K562 (cell line): Measurements from ENCODE around the gene DNAJC1.

Experiments used
- ATF7 ChIP-seq: fragments of 450-650 bp; IDR thresholded peaks from 2 replicates; pipeline ENCODE4 v1.7.1; 2014; ENCODE audit warnings: mild to moderate bottlenecking, moderate library complexity
- CBX1 ChIP-seq: sonication (generic); IDR thresholded peaks from 2 replicates; pipeline ENCODE4 v1.6.1; 2016; ENCODE audit warnings: antibody characterized with exemption, low read depth, mild to moderate bottlenecking
- CTCF ChIP-seq, 3 experiments: IDR thresholded peaks in 2 of 3; conservative IDR thresholded peaks in 1 of 3; 2 replicates each; pipeline ENCODE4 v1.5.1; 2011 to 2012; ENCODE audit warnings: low read length in 3 of 3, mild to moderate bottlenecking in 3 of 3, control low read depth in 2 of 3, improper control_type of control experiment in 1 of 3, inconsistent platforms in 1 of 3, low read depth in 1 of 3, mixed read lengths in 1 of 3, moderate library complexity in 1 of 3; ENCODE audit not compliant: insufficient read depth in 2 of 3
- HNRNPK ChIP-seq: fragments of 200-400 bp; formaldehyde crosslinking; IDR thresholded peaks from one replicate; pipeline ENCODE4 v1.6.1; 2018; ENCODE audit warnings: mild to moderate bottlenecking, low read depth, low read length; ENCODE audit not compliant: poor library complexity, severe bottlenecking
- ILK ChIP-seq: fragments of 450-650 bp; IDR thresholded peaks from 2 replicates; pipeline ENCODE4 v1.6.1; 2016; ENCODE audit warnings: missing genetic modification characterization, low read depth, mild to moderate bottlenecking, missing compliant biosample characterization, moderate library complexity, borderline replicate concordance
- JUN ChIP-seq, 2 experiments: sonication (generic) in 1 of 2; formaldehyde crosslinking in 1 of 2; IDR thresholded peaks; 2 replicates each; pipeline versions ENCODE4 v1.6.1 to v1.8.0; 2012 to 2022; ENCODE audit warnings: borderline replicate concordance in 2 of 2, mild to moderate bottlenecking in 2 of 2, improper control_type of control experiment in 1 of 2, low read depth in 1 of 2, low read length in 1 of 2, missing genetic modification reagents in 1 of 2
- RBM39 ChIP-seq: fragments of 200-400 bp; formaldehyde crosslinking; optimal IDR thresholded peaks from 2 replicates; pipeline ENCODE3; 2018; ENCODE audit warnings: low read depth, low read length
- SAP30 ChIP-seq: fragments of 200-600 bp; sonication (generic); IDR thresholded peaks from 2 replicates; pipeline ENCODE4 v1.6.1; 2012; ENCODE audit warnings: borderline replicate concordance, low read depth, mild to moderate bottlenecking, moderate library complexity, low read length, control low read depth, inconsistent platforms; ENCODE audit not compliant: insufficient read depth, poor library complexity, severe bottlenecking
- SP2 ChIP-seq: IDR thresholded peaks from 2 replicates; pipeline ENCODE4 v1.6.1; 2011; ENCODE audit warnings: mild to moderate bottlenecking, low read depth, low read length, moderate library complexity; ENCODE audit not compliant: poor library complexity, severe bottlenecking; ENCODE audit errors: extremely low read depth
- TBP ChIP-seq: optimal IDR thresholded peaks from 2 replicates; pipeline ENCODE3; 2011; ENCODE audit warnings: low read depth, low read length, improper control_type of control experiment
- TCF7L2 ChIP-seq: fragments of 150-350 bp; IDR thresholded peaks from 2 replicates; pipeline ENCODE4 v1.6.1; 2016; ENCODE audit warnings: low read depth, mild to moderate bottlenecking, low read length, moderate library complexity
- ZNF224 ChIP-seq: sonication (generic); formaldehyde crosslinking; IDR thresholded peaks from 2 replicates; pipeline ENCODE4 v1.8.0; 2022; ENCODE audit warnings: mild to moderate bottlenecking, missing genetic modification reagents
- ZNF318 ChIP-seq, 2 experiments: fragments of 450-650 bp; IDR thresholded peaks; 2 replicates each; pipeline ENCODE4 v1.6.1; 2016; ENCODE audit warnings: mild to moderate bottlenecking in 2 of 2, borderline replicate concordance in 1 of 2, low read depth in 1 of 2, moderate library complexity in 1 of 2
- ZNF583 ChIP-seq: fragments of 250-450 bp; sonication (Bioruptor Pico); IDR thresholded peaks from 2 replicates; pipeline ENCODE4 v1.4.0; 2020

- TF ChIP-seq JUN (IDR thresholded peaks at IDR 0.05; ENCODE audit: borderline replicate concordance, low read depth, low read length) = no peak
- no peak for TF ChIP-seq JUN (CRISPR knock-in tag; IDR thresholded peaks at IDR 0.05; ENCODE audit: borderline replicate concordance)
- TF ChIP-seq CTCF (IDR thresholded peaks at IDR 0.05 in 2 of 3, conservative IDR thresholded peaks at IDR 0.05 in 1 of 3; ENCODE audit: insufficient read depth in 2 of 3, low read depth in 1 of 3, low read length in 3 of 3) = no peak
- TF ChIP-seq SP2 = no peak
- TF ChIP-seq SAP30 = no peak
- no peak for TF ChIP-seq RBM39
- no peak for TF ChIP-seq ATF7
- no peak for TF ChIP-seq TBP
- TF ChIP-seq ILK (tag) = no peak
- no peak for TF ChIP-seq TCF7L2
- TF ChIP-seq ZNF583 (CRISPR knock-in tag) = no peak
- no peak for TF ChIP-seq CBX1
- TF ChIP-seq ZNF224 = no peak
- TF ChIP-seq ZNF318 (IDR thresholded peaks at IDR 0.05; ENCODE audit: borderline replicate concordance in 1 of 2, low read depth in 1 of 2) = no peak
- TF ChIP-seq HNRNPK = no peak
Measured at GRCh38 chr10:21737106-21737505, 266.4 kb downstream of the DNAJC1 start.
